GM12801 (cell line): ENCODE measurements around the gene VPS16.

Experiments
- CTCF ChIP-seq: IDR thresholded peaks from one replicate; pipeline ENCODE4 v1.5.1; 2011; ENCODE audit warnings: control low read depth; ENCODE audit not compliant: insufficient read length; ENCODE audit errors: extremely low read depth

The VPS16 gene

GRCh38 chr20:2801286-2801728 lies 39.2 kb upstream of the VPS16 start:
- TF ChIP-seq CTCF, result no peak

- no peak for TF ChIP-seq CTCF
Measured at GRCh38 chr20:2804041-2804828, 36.3 kb upstream of the VPS16 start.

GRCh38 chr20:2804852-2805688 lies 35.5 kb upstream of the VPS16 start:
- TF ChIP-seq CTCF, result no peak

- TF ChIP-seq CTCF, result no peak
Measured at GRCh38 chr20:2805689-2806350, 34.7 kb upstream of the VPS16 start.

DNA sequence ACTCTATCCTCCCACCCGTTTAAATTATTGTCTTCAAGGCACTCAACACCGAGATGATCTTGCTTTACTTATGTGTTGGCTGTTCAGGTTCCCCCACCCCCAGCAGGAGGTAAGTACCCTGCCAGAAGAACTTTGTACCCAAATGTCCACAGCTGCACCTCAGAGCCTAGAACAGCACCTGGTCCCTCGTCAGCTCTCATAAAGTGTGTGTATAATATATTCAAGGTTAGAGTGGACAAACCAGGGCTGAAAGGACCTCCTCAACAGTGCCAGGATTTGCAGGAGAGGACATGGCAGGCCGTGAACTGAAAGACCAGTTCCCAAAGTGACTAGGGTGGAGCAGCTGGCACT lies 34.2 kb upstream of the VPS16 start:
- TF ChIP-seq CTCF, result no peak

DNA sequence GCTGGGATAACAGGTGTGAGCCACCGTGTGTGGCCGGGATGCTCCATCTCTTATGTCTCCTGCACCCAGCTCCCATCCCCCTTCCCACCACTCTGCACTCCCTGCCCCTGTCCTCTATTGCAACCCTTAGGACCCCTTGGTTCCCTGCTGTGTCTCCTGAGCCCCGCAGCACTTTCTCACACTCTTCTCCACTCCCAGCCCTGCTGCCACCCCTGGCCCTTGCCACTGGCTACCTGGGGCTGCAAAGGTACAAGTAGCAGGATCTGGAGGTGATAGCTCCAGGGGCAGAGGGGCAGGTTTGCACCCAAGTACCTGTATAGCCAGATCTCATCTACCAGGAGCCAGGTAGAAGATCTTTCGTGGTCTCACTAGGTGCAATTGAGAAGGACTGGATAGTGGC lies 33.5 kb upstream of the VPS16 start:
- no peak for TF ChIP-seq CTCF

GRCh38 chr20:2809690-2810089 lies 30.9 kb upstream of the VPS16 start:
- TF ChIP-seq CTCF, result no peak
